H1 (cell line): ENCODE data around the gene STXBP5L. TPM values are rescaled to one million over a fixed set of nuclear protein-coding genes. Genes with fewer than 3 reads are reported as not detected.

ENCODE experiments used
- CTCF ChIA-PET: fragments of 300-600 bp; sonication (Branson Sonifier 250); formaldehyde crosslinking; loops from one replicate; lab custom pipeline; 2021; ENCODE audit not compliant: partially characterized antibody; lab: Charles Lee
- POLR2A ChIA-PET: fragments of 300-600 bp; sonication (Branson Sonifier 250); formaldehyde crosslinking; loops from one replicate; lab custom pipeline; 2021; ENCODE audit warnings: inconsistent platforms; ENCODE audit not compliant: partially characterized antibody; lab: Charles Lee
- DNase-seq, 2 experiments: peaks; one replicate each; pipeline versions ENCODE4 v3.0.0 to v3.0.0-alpha.2; 2010 to 2022; ENCODE audit warnings: low spot score in 2 of 2, low read depth in 1 of 2, mixed read lengths in 1 of 2
- FAIRE-seq: peaks from 2 replicates; lab custom pipeline; 2011; peaks lifted over from hg19 to GRCh38; lab: Jason Lieb, UNC
- H2AFZ ChIP-seq: 2 replicates; pipeline ENCODE4 v1.8.1; 2012; ENCODE audit warnings: low read length, inconsistent platforms
- H2AK5ac ChIP-seq: 2 replicates; pipeline ENCODE4 v1.6.1; 2013; ENCODE audit warnings: low read depth, low read length
- H2BK120ac ChIP-seq: replicated peaks from 2 replicates; pipeline ENCODE3; 2013; ENCODE audit warnings: low read depth, low read length, inconsistent platforms
- H2BK12ac ChIP-seq: 2 replicates; pipeline ENCODE4 v1.6.1; 2013; ENCODE audit warnings: low read depth, low read length
- H2BK15ac ChIP-seq: 2 replicates; pipeline ENCODE4 v1.6.1; 2013; ENCODE audit warnings: low read length
- H2BK20ac ChIP-seq: 2 replicates; pipeline ENCODE4 v1.6.1; 2013; ENCODE audit warnings: low read length
- H2BK5ac ChIP-seq: 2 replicates; pipeline ENCODE4 v1.6.1; 2013; ENCODE audit warnings: low read depth, low read length
- H3K14ac ChIP-seq: 2 replicates; pipeline ENCODE4 v1.6.1; 2013; ENCODE audit warnings: inconsistent platforms; ENCODE audit not compliant: insufficient read length
- H3K18ac ChIP-seq: 2 replicates; pipeline ENCODE4 v1.6.1; 2013; ENCODE audit warnings: low read length; ENCODE audit errors: extremely low read depth
- H3K23ac ChIP-seq: 2 replicates; pipeline ENCODE4 v1.6.1; 2013; ENCODE audit warnings: inconsistent platforms; ENCODE audit not compliant: insufficient read length
- H3K23me2 ChIP-seq: 2 replicates; pipeline ENCODE4 v1.6.1; 2013; ENCODE audit warnings: low read depth, low read length
- H3K27ac ChIP-seq: 2 replicates; pipeline ENCODE4 v1.6.1; 2011; ENCODE audit warnings: low read depth, low read length, inconsistent platforms
- H3K27me3 ChIP-seq, 4 experiments: replicated peaks in 1 of 4; 1 replicate in 1 of 4; 2 replicates in 3 of 4; pipeline versions ENCODE4 v1.6.1 to v1.8.1; 2011 to 2013; ENCODE audit warnings: low read length in 3 of 4, mild to moderate bottlenecking in 3 of 4, inconsistent platforms in 2 of 4, mixed read lengths in 2 of 4, moderate library complexity in 1 of 4; ENCODE audit not compliant: control insufficient read depth in 3 of 4, insufficient read depth in 3 of 4; ENCODE audit errors: extremely low read depth in 1 of 4
- H3K36me3 ChIP-seq, 4 experiments: 2 replicates each; pipeline versions ENCODE4 v1.6.1 to v1.8.1; 2011 to 2013; ENCODE audit warnings: mild to moderate bottlenecking in 4 of 4, low read length in 3 of 4, moderate library complexity in 2 of 4, control low read depth in 1 of 4, inconsistent platforms in 1 of 4; ENCODE audit not compliant: insufficient read depth in 4 of 4, control insufficient read depth in 2 of 4
- H3K4ac ChIP-seq: replicated peaks from 2 replicates; pipeline ENCODE3; 2013; ENCODE audit warnings: low read length, low read depth, mixed read lengths, inconsistent platforms; ENCODE audit not compliant: insufficient read length
- H3K4me1 ChIP-seq, 4 experiments: replicated peaks in 1 of 4; 1 replicate in 1 of 4; 2 replicates in 3 of 4; pipeline versions ENCODE4 v1.6.1 to v1.8.1; 2011 to 2013; ENCODE audit warnings: low read length in 3 of 4, inconsistent platforms in 2 of 4, mixed read lengths in 1 of 4; ENCODE audit not compliant: insufficient read depth in 4 of 4, control insufficient read depth in 3 of 4
- H3K4me2 ChIP-seq, 2 experiments: 2 replicates each; pipeline versions ENCODE4 v1.6.1 to v1.8.1; 2011 to 2013; ENCODE audit warnings: low read depth in 2 of 2, low read length in 2 of 2, control low read depth in 1 of 2, inconsistent platforms in 1 of 2, mild to moderate bottlenecking in 1 of 2; ENCODE audit not compliant: insufficient read depth in 1 of 2
- H3K4me3 ChIP-seq, 4 experiments: fragments of 200-600, 300-600 bp in 1 of 4; sonication (generic), shearing (Covaris generic), sonication (Bioruptor Twin) in 1 of 4; 2 replicates each; pipeline versions ENCODE4 v1.5.1 to v1.8.1; 2011 to 2016; ENCODE audit warnings: low read length in 4 of 4, low read depth in 3 of 4, control low read depth in 2 of 4, inconsistent platforms in 2 of 4, mild to moderate bottlenecking in 2 of 4, mixed read lengths in 1 of 4, moderate library complexity in 1 of 4; ENCODE audit not compliant: insufficient read depth in 2 of 4; ENCODE audit errors: extremely low read depth in 1 of 4
- H3K56ac ChIP-seq: replicated peaks from 2 replicates; pipeline ENCODE3; 2013; ENCODE audit warnings: low read depth, mild to moderate bottlenecking, mixed read lengths, low read length, inconsistent platforms; ENCODE audit not compliant: insufficient read length
- H3K79me1 ChIP-seq: 2 replicates; pipeline ENCODE4 v1.6.1; 2013; ENCODE audit warnings: low read depth, low read length, control low read depth
- H3K79me2 ChIP-seq, 2 experiments: 2 replicates each; pipeline versions ENCODE4 v1.6.1 to v1.8.1; 2012 to 2013; ENCODE audit warnings: low read length in 2 of 2, mild to moderate bottlenecking in 2 of 2, inconsistent platforms in 1 of 2; ENCODE audit not compliant: insufficient read depth in 2 of 2, control insufficient read depth in 1 of 2
- H3K9ac ChIP-seq, 4 experiments: replicated peaks in 1 of 4; 1 replicate in 1 of 4; 2 replicates in 3 of 4; pipeline versions ENCODE4 v1.6.1 to v1.8.1; 2011 to 2013; ENCODE audit warnings: low read depth in 3 of 4, low read length in 3 of 4, control low read depth in 2 of 4, mild to moderate bottlenecking in 2 of 4, moderate library complexity in 2 of 4, inconsistent platforms in 1 of 4; ENCODE audit errors: extremely low read depth in 1 of 4
- H3K9me3 ChIP-seq, 2 experiments: 2 replicates each; pipeline versions ENCODE4 v1.6.1 to v1.8.1; 2012 to 2013; ENCODE audit warnings: mild to moderate bottlenecking in 2 of 2, moderate library complexity in 2 of 2, control low read depth in 1 of 2, inconsistent platforms in 1 of 2, low read depth in 1 of 2, low read length in 1 of 2, mixed read lengths in 1 of 2; ENCODE audit not compliant: insufficient read depth in 2 of 2
- H4K20me1 ChIP-seq, 2 experiments: replicated peaks in 1 of 2; 2 replicates each; pipeline versions ENCODE3 to v1.8.1; 2011 to 2013; ENCODE audit warnings: inconsistent platforms in 2 of 2, low read length in 2 of 2, mild to moderate bottlenecking in 1 of 2; ENCODE audit not compliant: insufficient read depth in 2 of 2, control insufficient read depth in 1 of 2
- H4K5ac ChIP-seq: 2 replicates; pipeline ENCODE4 v1.6.1; 2013; ENCODE audit warnings: low read length, low read depth, mixed read lengths, inconsistent platforms; ENCODE audit not compliant: insufficient read length
- H4K8ac ChIP-seq: 2 replicates; pipeline ENCODE4 v1.8.0; 2013; ENCODE audit warnings: mild to moderate bottlenecking, moderate library complexity, low read length, inconsistent platforms; ENCODE audit not compliant: insufficient read depth; ENCODE audit errors: extremely low read depth
- H4K91ac ChIP-seq: replicated peaks from 2 replicates; pipeline ENCODE3; 2013; ENCODE audit warnings: low read length, mixed read lengths, inconsistent platforms; ENCODE audit not compliant: insufficient read length
- MAFK ChIP-seq: IDR thresholded peaks from 2 replicates; pipeline ENCODE4 v1.6.1; 2012; ENCODE audit warnings: low read depth, mild to moderate bottlenecking, improper control_type of control experiment, low read length
- RFX5 ChIP-seq: IDR thresholded peaks from 2 replicates; pipeline ENCODE4 v1.6.1; 2011; ENCODE audit warnings: low read depth, low read length, improper control_type of control experiment, borderline replicate concordance
- polyA plus RNA-seq, 7 experiments: library from polyadenylated mRNA; depleted of rRNA in 3 of 7; stranded (reverse) in 5 of 7; unstranded in 2 of 7; fragments of >200 nt in 5 of 7; fragments of 200-250 nt in 2 of 7; gene quantifications; 1 replicate in 5 of 7; 2 replicates in 1 of 7; 4 replicates in 1 of 7; pipeline versions ENCODE4 v1.2.1 to v1.2.3, GENCODE V29; 2011 to 2013; ENCODE audit warnings: missing spikeins in 2 of 7, mixed read lengths in 2 of 7
- total RNA-seq: library from RNA; stranded (reverse); fragmentation: NEBNext Ultra II Directional; extraction: Animal tissue kit (Norgen Biotek cat#: 25700); gene quantifications from 2 replicates; pipeline ENCODE4 v1.2.1, GENCODE V29; 2021

Gene STXBP5L
- total and polyA plus RNA-seq, 2 of the 8 experiments (the other 6 are each of a cell fraction or from before 2014, with no cell fraction given) = 2.0 to 6.0 TPM

- H2BK12ac ChIP-seq = no peak overlapping the region
- no peaks in the 10 kb centered on the region for H3K79me1 ChIP-seq
- peaks cover 0 to 2% of the 10 kb centered on the region in 2 experiments; a peak in 1 of 4 replicates for H3K9me3 ChIP-seq
- H2BK120ac ChIP-seq = no peak overlapping the region
- no peak overlapping the region for H3K9ac ChIP-seq
- H3K14ac ChIP-seq = no peak overlapping the region
- H3K4me3 ChIP-seq = no peak overlapping the region
- H2BK20ac ChIP-seq = no peak overlapping the region
- no peak overlapping the region for H3K18ac ChIP-seq
- no peaks in the 10 kb centered on the region for H3K23me2 ChIP-seq
- H3K27ac ChIP-seq = no peak overlapping the region
- H2BK15ac ChIP-seq = no peak overlapping the region
- FAIRE-seq = no peak
- peaks cover 5 to 55% (median 39%) of the 10 kb centered on the region in 4 experiments for H3K36me3 ChIP-seq
- no peaks in the 10 kb centered on the region for H4K20me1 ChIP-seq
- H4K91ac ChIP-seq = no peak overlapping the region
- no peak overlapping the region for H3K23ac ChIP-seq
- no peak overlapping the region for H2AFZ ChIP-seq
- H3K4me1 ChIP-seq = peaks cover 0 to 1% (median 0%) of the 10 kb centered on the region in 4 experiments; a peak in 1 of 7 replicates
- no peaks in the 10 kb centered on the region for H3K27me3 ChIP-seq
- H4K8ac ChIP-seq = no peak overlapping the region
- no peak for TF ChIP-seq RFX5
- TF ChIP-seq MAFK = peak; percentile 61; the same call in 1 of the 2 replicates
- TF ChIP-seq, all 59 proteins: peak for 1
- ChIA-PET POLR2A (no interaction called here), CTCF (no interaction called here)
- H3K4me2 ChIP-seq = no peak overlapping the region
- no peak overlapping the region for H3K4ac ChIP-seq
- H4K5ac ChIP-seq = no peak overlapping the region
- H3K79me2 ChIP-seq = no peaks in the 10 kb centered on the region
- H2BK5ac ChIP-seq = no peak overlapping the region
- H2AK5ac ChIP-seq = no peak overlapping the region
- no peak for DNase-seq
- no peak overlapping the region for H3K56ac ChIP-seq
These were observed 555.7 kb downstream of the STXBP5L start for GRCh38 chr3:121463745-121464144.
